Gastroesophageal sphincter (tissue), 4 donors: ENCODE data around the gene PMAIP1. TPM values are rescaled to one million over a fixed set of nuclear protein-coding genes. Genes with fewer than 3 reads are reported as not detected.

Experiments
- ATAC-seq: fragments of 150-250 bp; one replicate; pipeline ENCODE4 v1.9.1; 2016; ENCODE audit warnings: mild to moderate bottlenecking, moderate library complexity
- H3K27ac ChIP-seq, 4 donors: fragments of 200-600 bp; sonication (generic) in 3 of 4; 1 replicate in 3 of 4; 2 replicates in 1 of 4; pipeline ENCODE4 v1.5.1; 2016 to 2019
- H3K27me3 ChIP-seq: fragments of 200-600 bp; sonication (generic); one replicate; pipeline ENCODE4 v1.5.1; 2019
- H3K36me3 ChIP-seq, 2 donors: fragments of 200-600 bp; sonication (generic); one replicate each; pipeline ENCODE4 v1.5.1; 2019; ENCODE audit warnings: control low read depth in 1 of 2
- H3K4me1 ChIP-seq, 3 donors: fragments of 200-600 bp; sonication (generic); 1 replicate in 2 of 3; 2 replicates in 1 of 3; pipeline ENCODE4 v1.5.1; 2016 to 2019; ENCODE audit warnings: control low read depth in 2 of 3
- H3K4me3 ChIP-seq, 2 donors: fragments of 200-600 bp; sonication (generic); one replicate each; pipeline ENCODE4 v1.5.1; 2019; ENCODE audit warnings: mild to moderate bottlenecking in 1 of 2, moderate library complexity in 1 of 2
- H3K9me3 ChIP-seq, 3 donors: fragments of 200-600 bp; sonication (generic); one replicate each; pipeline ENCODE4 v1.5.1; 2017 to 2019; ENCODE audit warnings: control low read depth in 2 of 3
- CTCF ChIP-seq, 4 experiments: fragments of 200-600 bp in 2 of 4; fragments of 450-650 bp in 2 of 4; sonication (generic) in 1 of 4; IDR thresholded peaks; one replicate each; pipeline ENCODE4 v1.5.1; 2017 to 2019; ENCODE audit warnings: antibody characterized with exemption in 4 of 4, mild to moderate bottlenecking in 2 of 4, moderate library complexity in 2 of 4
- EP300 ChIP-seq: sonication (generic); formaldehyde crosslinking; IDR thresholded peaks from one replicate; pipeline ENCODE4 v1.6.1; 2017; ENCODE audit warnings: antibody characterized with exemption, mild to moderate bottlenecking
- POLR2A ChIP-seq, 2 donors: fragments of 450-650 bp; IDR thresholded peaks; one replicate each; pipeline ENCODE4 v1.6.1; 2017; ENCODE audit warnings: antibody characterized with exemption in 2 of 2, mild to moderate bottlenecking in 2 of 2, moderate library complexity in 1 of 2
- POLR2AphosphoS5 ChIP-seq: sonication (generic); formaldehyde crosslinking; IDR thresholded peaks from one replicate; pipeline ENCODE4 v1.6.1; 2017; ENCODE audit warnings: antibody characterized with exemption
- WGBS, 2 donors: methylation state at CpG; one replicate each; pipeline ENCODE4 v1.1.5; 2018; ENCODE audit warnings: low coverage in 1 of 2; 5-methylcytosine and 5-hydroxymethylcytosine counted together
- total RNA-seq, 4 donors: library from RNA; depleted of rRNA; stranded (reverse); fragments of >200 nt; gene quantifications; one replicate each; pipeline ENCODE4 v1.1.0, GENCODE V29; 2016

Gene PMAIP1
- total RNA-seq, 4 donors from 2014 or later: 1.2 to 2.7 (median 1.3) TPM; not detected in 1

GRCh38 chr18:59874166-59874565, 25.6 kb upstream of the PMAIP1 start:
- Histone ChIP-seq H3K4me1 (no peaks in the 10 kb centered on the region), H3K9me3 (no peaks in the 10 kb centered on the region), H3K27me3 (peaks cover 8% of the 10 kb centered on the region), H3K36me3 (no peaks in the 10 kb centered on the region), H3K27ac (no peak overlapping the region), H3K4me3 (no peak overlapping the region)
- no peak for ATAC-seq
- WGBS, 2 donors: 62 to 76% methylated on average over 5 to 7 of the region's 7 CpGs
- TF ChIP-seq CTCF (IDR thresholded peaks at IDR 0.05) (no peak), POLR2A (IDR thresholded peaks at IDR 0.05) (no peak)

GRCh38 chr18:59876310-59876626, 23.5 kb upstream of the PMAIP1 start:
- H3K4me1 ChIP-seq: no peaks in the 10 kb centered on the region
- H3K4me3 ChIP-seq: no peak overlapping the region
- 87 to 95% methylated on average over 3 of the region's 3 CpGs for WGBS, 2 donors
- H3K9me3 ChIP-seq: no peaks in the 10 kb centered on the region
- H3K27me3 ChIP-seq: peaks cover 8% of the 10 kb centered on the region
- H3K27ac ChIP-seq: no peak overlapping the region
- ATAC-seq: no peak
- no peak for TF ChIP-seq POLR2A (IDR thresholded peaks at IDR 0.05)
- no peak for TF ChIP-seq EP300
- no peak for TF ChIP-seq CTCF (IDR thresholded peaks at IDR 0.05)
- no peak for TF ChIP-seq POLR2AphosphoS5
- no peaks in the 10 kb centered on the region for H3K36me3 ChIP-seq

GRCh38 chr18:59877361-59877760, 22.4 kb upstream of the PMAIP1 start:
- peaks cover under 1% of the 10 kb centered on the region for H3K27me3 ChIP-seq
- no peak for ATAC-seq
- TF ChIP-seq POLR2AphosphoS5 (no peak), CTCF (IDR thresholded peaks at IDR 0.05) (no peak), EP300 (no peak), POLR2A (IDR thresholded peaks at IDR 0.05) (no peak)
- 38 to 50% methylated on average over 1 of the region's 1 CpG for WGBS, 2 donors
- H3K4me3 ChIP-seq: no peak overlapping the region
- no peaks in the 10 kb centered on the region for H3K9me3 ChIP-seq
- no peaks in the 10 kb centered on the region for H3K36me3 ChIP-seq
- H3K27ac ChIP-seq: no peak overlapping the region
- H3K4me1 ChIP-seq: no peaks in the 10 kb centered on the region

GRCh38 chr18:59878644-59879043, 21.2 kb upstream of the PMAIP1 start:
- no peak overlapping the region for H3K27ac ChIP-seq
- H3K9me3 ChIP-seq: no peaks in the 10 kb centered on the region
- no peak for TF ChIP-seq POLR2A (IDR thresholded peaks at IDR 0.05)
- no peak for TF ChIP-seq POLR2AphosphoS5
- TF ChIP-seq EP300: no peak
- no peak for TF ChIP-seq CTCF (IDR thresholded peaks at IDR 0.05)
- H3K27me3 ChIP-seq: no peaks in the 10 kb centered on the region
- 100% methylated on average over 1 of the region's 1 CpG; no CpG with 5 or more reads in 1 of the 2 donors for WGBS, 2 donors
- ATAC-seq: no peak
- no peaks in the 10 kb centered on the region for H3K36me3 ChIP-seq
- no peaks in the 10 kb centered on the region for H3K4me1 ChIP-seq
- no peak overlapping the region for H3K4me3 ChIP-seq

GRCh38 chr18:59881728-59882656, 17.8 kb upstream of the PMAIP1 start:
- Histone ChIP-seq H3K27me3 (no peaks in the 10 kb centered on the region), H3K9me3 (no peaks in the 10 kb centered on the region), H3K4me3 (peak overlapping the region in 1 of 2 donors; percentile 7), H3K4me1 (no peaks in the 10 kb centered on the region), H3K27ac (no peak overlapping the region), H3K36me3 (no peaks in the 10 kb centered on the region)
- 32 to 36% methylated on average over 8 to 11 of the region's 11 CpGs for WGBS, 2 donors
- ATAC-seq: no peak
- no peak for TF ChIP-seq POLR2AphosphoS5
- TF ChIP-seq POLR2A (IDR thresholded peaks at IDR 0.05): no peak
- no peak for TF ChIP-seq EP300
- no peak for TF ChIP-seq CTCF (IDR thresholded peaks at IDR 0.05)
